HL-60/S4 (cell line): ENCODE results near the gene P2RY11.

ENCODE experiments used
- in situ Hi-C: fragments of 300-500 bp; cut with MboI; formaldehyde crosslinking; loops from 2 replicates; pipeline ENCODE4 v1.14.3; 2022; ENCODE audit warnings: low sequenced_read_pairs

The P2RY11 gene

DNA sequence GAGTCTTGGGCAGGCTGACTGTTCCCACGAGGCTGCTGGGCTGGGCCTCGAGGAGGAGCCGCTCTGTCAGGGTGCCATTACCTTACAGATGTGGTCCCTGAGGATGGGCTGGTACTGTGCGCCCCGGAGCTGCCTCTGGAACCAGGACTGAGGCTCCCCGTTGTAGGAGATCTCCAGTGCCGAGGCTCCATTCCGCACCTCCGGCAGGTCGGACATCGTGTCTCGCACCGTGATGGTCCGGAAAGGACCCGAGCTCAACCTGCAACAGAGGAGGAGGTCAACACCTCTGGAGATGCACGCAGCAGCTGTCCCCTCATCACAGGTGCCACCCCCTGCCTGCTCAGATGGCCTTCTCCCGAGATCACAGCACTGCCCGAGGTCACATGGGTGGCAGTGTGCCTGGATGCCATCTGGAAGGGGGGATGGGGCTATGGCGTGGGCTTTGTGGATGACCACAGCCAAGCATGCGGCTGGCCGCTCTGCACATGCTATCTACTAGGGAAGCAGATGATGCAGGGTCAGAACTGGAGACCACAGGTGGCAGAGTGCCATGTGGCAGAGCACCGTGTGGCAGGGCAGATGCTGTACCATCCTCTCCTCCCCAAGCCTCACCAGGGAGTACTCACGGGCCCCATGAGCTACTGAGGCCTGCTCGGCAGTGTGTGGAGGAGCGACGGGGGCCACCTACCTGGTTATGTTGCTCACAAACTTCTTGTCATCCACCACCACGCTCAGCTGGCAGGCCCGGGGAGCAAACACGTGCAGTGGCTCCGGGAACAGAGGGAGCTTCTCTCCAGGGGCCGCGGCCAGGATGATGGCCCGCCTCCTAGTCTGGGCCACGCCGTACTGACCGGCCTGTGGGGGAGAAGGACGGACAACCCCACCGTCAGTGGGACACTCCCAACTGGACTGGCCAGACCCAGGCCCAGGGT lies 26.5 kb downstream of the P2RY11 start:
- in situ Hi-C loops = no loop called here

- in situ Hi-C loops = no loop called here
These were observed 27.6 kb downstream of the P2RY11 start for GRCh38 chr19:10138879-10139795.

DNA sequence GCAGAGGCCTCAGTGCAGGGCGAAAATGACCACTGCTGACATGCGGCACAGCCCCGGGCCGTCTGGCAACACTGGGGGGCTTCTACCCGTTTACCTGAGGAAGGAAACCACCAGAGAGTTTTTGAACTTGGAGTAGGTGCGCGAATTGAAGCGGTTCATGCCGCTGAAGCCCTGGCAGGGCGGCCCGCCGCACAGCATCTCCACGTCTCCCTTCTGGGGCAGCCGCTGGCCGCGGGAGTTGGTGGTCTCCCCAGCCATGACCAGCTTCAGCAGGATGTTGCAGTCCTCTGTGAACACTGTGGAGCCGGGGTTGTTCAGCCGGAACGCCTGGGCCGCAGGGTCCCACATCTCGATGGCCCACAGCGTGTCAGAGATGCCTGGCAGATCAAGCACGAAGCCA lies 28.5 kb downstream of the P2RY11 start:
- in situ Hi-C loops = no loop called here

DNA sequence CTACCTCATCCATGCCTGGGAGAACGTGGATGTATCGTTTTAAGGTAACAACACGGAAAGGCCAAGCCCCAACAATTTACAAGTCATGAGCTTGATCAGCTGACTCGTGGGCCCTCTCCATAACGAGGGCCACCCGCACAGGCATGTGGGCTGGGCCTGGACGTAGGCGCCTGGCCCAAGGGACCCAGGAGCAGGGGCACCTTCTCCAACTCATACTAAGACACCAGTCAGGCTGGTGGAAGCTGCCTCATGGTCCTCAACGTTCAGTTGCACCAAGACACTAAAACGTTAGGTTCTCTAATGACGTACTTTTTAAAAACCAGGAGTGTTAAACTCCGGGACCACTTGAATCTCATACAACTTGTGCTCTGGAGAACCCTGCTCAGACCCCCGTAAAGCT lies 30.0 kb downstream of the P2RY11 start:
- in situ Hi-C loops = no loop called here

- in situ Hi-C loops = no loop called here
These were observed 30.5 kb downstream of the P2RY11 start for GRCh38 chr19:10141973-10142372.

GRCh38 chr19:10142701-10143375 lies 31.3 kb downstream of the P2RY11 start:
- in situ Hi-C loops = no loop called here

DNA sequence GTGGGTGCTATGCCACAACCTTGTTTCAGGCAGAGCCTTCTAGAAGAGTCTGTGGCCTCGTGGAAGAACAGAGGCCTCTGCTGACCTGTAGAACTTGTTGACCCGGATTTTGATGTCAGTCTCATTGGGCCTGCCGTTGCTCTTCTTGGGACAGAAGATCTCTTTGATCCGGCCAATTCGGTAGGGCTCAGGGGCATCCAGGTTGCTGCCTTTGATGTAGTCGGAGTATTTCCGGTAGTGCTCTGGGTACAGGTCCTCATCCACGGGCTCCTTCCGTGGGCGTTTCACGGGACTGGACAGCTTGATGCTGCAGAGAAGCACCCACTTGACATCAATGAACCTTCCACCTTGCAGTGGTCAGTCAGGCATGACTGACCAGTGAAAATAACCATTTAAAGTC lies 32.2 kb downstream of the P2RY11 start:
- in situ Hi-C loops = no loop called here

DNA sequence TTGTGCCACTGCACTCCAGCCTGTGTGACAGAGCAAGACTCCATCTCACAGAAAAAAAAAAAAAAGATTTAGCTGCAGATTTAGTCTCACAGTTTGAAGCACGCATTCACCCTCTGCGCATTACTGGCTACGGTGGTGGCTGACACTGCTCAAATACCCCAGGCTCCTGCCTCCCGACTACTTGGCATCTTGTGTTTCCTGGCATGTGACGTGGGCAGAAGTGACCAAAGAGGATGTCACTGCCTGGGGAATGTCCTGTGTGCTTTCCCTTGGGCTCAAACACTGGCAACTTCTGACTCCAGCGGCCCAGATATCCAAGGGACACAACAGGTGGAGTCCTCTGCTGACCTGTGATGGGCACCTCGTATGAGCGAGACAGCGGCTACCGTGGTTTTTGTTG lies 32.9 kb downstream of the P2RY11 start:
- in situ Hi-C loops = no loop called here

GRCh38 chr19:10145031-10145430 lies 33.5 kb downstream of the P2RY11 start:
- in situ Hi-C loops = no loop called here

- in situ Hi-C loops = no loop called here
These were observed 34.6 kb downstream of the P2RY11 start for GRCh38 chr19:10146142-10146541.

GRCh38 chr19:10149427-10149826 lies 37.9 kb downstream of the P2RY11 start:
- in situ Hi-C loops = no loop called here

DNA sequence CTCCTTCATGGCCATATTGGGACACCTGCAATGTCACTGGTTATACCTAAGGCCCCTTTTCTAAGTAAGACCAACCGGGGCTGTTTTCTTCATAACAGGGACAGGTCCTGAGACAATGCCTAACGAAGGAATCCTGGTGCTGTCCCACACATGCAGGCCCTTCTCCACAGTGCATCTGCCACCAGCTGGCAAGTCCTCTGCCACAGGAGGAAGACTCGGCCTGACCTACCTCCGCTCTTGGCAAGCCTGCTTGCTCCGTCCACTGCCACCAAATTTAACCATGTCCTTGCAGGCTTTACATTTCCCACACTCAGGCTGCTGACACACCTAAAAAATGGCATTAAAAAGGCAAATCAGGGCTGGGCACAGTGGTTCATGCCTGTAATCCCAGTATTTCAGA lies 40.0 kb downstream of the P2RY11 start:
- in situ Hi-C loops = loop anchor here (25.0 kb wide), 1 partner anchor 961 kb away; no protein-coding TSS in a partner anchor

DNA sequence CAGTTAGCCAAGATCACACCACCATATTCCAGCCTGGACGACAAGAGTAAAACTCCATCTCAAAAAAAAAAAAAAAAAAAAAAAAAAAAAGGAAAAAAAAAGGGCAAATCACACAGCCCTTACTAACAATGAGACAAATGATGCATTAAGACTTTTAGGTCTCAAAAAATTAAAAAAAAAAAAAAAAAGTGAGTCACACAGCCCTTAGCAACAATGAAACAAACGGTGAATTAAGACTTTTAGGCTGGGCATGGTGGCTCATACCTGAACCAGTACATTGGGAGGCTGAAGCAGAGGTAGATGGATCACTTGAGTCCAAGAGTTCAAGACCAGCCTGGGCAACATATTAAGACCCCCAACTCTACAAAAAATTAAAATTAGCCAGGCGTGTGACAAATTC lies 40.6 kb downstream of the P2RY11 start:
- in situ Hi-C loops = loop anchor here (25.0 kb wide), 1 partner anchor 960 kb away; no protein-coding TSS in a partner anchor

DNA sequence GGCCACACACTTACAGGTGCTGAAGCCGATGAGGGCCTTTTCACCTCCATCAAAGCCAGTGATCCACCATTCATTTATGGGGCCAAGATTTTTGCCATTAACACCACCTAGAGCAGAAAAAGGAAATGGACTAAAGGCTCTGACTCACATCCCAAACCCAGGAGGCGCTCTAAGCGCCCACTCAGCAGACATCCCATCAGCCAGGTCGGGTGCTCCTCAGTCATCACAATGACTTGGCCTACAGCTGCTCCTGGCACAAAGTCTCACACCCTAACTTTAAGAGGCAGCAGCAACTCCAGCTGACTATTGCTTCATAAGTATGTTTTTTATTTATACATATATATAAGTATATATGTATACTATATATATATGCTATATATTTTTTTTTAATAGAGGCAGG lies 44.3 kb downstream of the P2RY11 start:
- in situ Hi-C loops = loop anchor here (25.0 kb wide), 1 partner anchor 956 kb away; no protein-coding TSS in a partner anchor

- in situ Hi-C loops = loop anchor here (25.0 kb wide), 1 partner anchor 954 kb away; no protein-coding TSS in a partner anchor
These were observed 46.6 kb downstream of the P2RY11 start for GRCh38 chr19:10158071-10158470.

DNA sequence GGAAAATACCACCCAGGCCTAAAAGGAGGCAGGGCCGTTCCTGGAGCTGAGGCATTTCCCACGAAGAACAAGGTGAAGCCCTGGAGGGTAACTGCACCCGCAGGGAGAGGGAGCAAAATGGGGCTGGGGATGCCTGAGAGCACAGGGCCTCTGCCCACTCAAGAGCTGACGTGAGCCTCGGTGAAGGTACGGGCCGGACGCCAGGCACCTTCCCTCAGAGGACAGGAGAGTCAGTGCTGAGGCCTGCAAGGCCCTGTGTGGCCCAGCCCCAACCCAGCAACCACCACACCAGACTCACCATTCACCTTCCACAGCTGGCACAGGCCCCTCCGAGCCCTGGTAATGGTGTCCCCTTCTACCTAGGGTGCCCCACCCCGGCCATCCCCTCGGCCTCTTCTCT lies 47.0 kb downstream of the P2RY11 start:
- in situ Hi-C loops = loop anchor here (25.0 kb wide), 1 partner anchor 954 kb away; no protein-coding TSS in a partner anchor

DNA sequence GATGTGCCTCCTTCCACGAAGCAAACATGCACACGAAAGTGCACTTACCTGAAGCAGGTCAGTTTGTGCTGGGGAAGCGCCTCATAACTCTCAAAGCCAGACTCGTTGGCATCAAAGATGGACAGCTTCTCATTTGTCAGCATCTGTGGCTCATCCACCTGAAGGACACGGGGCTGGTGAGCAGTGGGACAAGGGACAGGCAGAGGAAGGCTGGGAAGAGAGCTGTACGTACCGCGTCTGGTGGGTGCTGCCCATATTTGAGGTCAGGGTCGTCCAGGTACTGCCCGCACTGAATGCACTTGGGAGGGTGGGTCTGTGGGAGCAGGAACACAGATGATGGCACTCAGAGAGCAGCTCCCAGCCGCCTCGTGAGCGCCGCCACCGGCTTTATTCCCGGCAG lies 48.1 kb downstream of the P2RY11 start:
- in situ Hi-C loops = loop anchor here (25.0 kb wide), 1 partner anchor 953 kb away; no protein-coding TSS in a partner anchor

DNA sequence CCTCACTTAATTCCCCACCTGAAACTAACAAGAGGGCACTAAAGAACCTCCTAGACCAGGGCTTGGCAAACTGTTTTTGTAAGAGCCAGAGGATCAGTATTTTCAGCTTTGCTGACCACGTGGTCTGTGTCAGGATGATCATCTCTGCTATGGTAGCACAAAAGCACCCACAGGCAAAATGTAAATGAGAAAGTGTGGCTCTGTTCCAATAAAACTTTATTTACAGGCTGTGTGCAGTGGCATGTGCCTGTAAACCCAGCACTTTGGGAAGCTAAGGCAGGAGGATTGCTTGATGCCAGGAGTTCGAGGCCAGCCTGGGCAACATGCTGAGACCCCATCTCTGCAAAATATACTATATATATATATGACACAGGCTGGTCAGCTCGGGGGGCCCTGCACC lies 52.0 kb downstream of the P2RY11 start:
- in situ Hi-C loops = loop anchor here (25.0 kb wide), 1 partner anchor 949 kb away; no protein-coding TSS in a partner anchor
